Heart left ventricle (tissue), 13 donors: ENCODE data around the gene COA3.

Experiments used
- POLR2A ChIP-seq, 2 donors: fragments of 450-650 bp; IDR thresholded peaks; one replicate each; pipeline ENCODE4 v1.6.1; 2017; ENCODE audit warnings: antibody characterized with exemption in 2 of 2, mild to moderate bottlenecking in 2 of 2, moderate library complexity in 2 of 2
- TF ChIP-seq, protein P1 (sequence below), 12 donors: fragments of 200-600 bp; sonication (generic) in 4 of 12; IDR thresholded peaks; one replicate each; pipeline versions ENCODE4 v1.5.0 to v1.8.0; 2018 to 2022; ENCODE audit warnings: antibody characterized with exemption in 12 of 12, mild to moderate bottlenecking in 5 of 12
- donor health status: ischemic (EF 13 %, LVEDD 7.1; RV severe dilation, severe dysfunction).
- donor health status: DM: no; HTN: yes; CAD: no.
- donor health status: DM: no; HTN: no; CAD: no.
- donor health status: ischemic (EF 25% LVEDD 6.9; RV normal size, moderate dysfunction).
- donor health status: ischemic (EF 25% LVEDD 5.7; RV mildly dilated, moderate dysfunction).
- donor health status: ischemic (EF 35%, LVEDD 5.7; RV mildly dilated, moderate dysfunction).
- donor health status: nonischemic (EF 11% LVEDD 7.7; RV severe dilation, severe dysfunction).
- donor health status: DM: yes; HTN: yes; CAD: no.
- donor health status: PGD.
- donor health status: ischemic (EF 29% LVEDD 5.4; RV normal size, mild dysfunction).
- donor health status: nonischemic (EF 23%, LVEDD 6.1; RV moderate dilation, normal function).

DNA sequence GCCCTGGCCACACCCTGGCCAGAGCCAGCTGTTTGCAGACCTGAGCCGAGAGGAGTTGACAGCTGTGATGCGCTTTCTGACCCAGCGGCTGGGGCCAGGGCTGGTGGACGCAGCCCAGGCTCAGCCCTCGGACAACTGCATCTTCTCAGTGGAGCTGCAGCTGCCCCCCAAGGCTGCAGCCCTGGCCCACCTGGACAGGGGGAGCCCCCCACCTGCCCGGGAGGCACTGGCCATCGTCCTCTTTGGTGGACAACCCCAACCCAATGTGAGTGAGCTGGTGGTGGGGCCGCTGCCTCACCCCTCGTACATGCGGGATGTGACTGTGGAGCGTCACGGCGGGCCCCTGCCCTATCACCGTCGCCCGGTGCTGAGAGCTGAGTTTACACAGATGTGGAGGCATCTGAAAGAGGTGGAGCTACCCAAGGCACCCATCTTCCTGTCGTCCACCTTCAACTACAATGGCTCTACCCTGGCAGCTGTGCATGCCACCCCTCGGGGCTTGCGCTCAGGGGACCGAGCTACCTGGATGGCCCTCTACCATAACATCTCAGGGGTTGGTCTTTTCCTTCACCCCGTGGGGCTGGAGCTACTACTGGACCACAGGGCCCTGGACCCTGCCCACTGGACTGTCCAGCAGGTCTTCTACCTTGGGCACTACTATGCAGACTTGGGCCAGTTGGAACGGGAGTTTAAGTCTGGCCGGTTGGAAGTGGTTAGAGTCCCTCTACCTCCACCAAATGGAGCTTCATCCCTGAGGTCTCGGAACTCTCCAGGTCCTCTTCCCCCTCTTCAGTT, 46.5 kb upstream of the COA3 start:
- TF ChIP-seq, protein P1, sequence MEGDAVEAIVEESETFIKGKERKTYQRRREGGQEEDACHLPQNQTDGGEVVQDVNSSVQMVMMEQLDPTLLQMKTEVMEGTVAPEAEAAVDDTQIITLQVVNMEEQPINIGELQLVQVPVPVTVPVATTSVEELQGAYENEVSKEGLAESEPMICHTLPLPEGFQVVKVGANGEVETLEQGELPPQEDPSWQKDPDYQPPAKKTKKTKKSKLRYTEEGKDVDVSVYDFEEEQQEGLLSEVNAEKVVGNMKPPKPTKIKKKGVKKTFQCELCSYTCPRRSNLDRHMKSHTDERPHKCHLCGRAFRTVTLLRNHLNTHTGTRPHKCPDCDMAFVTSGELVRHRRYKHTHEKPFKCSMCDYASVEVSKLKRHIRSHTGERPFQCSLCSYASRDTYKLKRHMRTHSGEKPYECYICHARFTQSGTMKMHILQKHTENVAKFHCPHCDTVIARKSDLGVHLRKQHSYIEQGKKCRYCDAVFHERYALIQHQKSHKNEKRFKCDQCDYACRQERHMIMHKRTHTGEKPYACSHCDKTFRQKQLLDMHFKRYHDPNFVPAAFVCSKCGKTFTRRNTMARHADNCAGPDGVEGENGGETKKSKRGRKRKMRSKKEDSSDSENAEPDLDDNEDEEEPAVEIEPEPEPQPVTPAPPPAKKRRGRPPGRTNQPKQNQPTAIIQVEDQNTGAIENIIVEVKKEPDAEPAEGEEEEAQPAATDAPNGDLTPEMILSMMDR (IDR thresholded peaks at IDR 0.05) = no peak
- TF ChIP-seq POLR2A (IDR thresholded peaks at IDR 0.05) = no peak
